DMS 273 (cell line): ENCODE measurements around the gene DCP1A.
"Not testable (repeated sequence)": the region's sequence is repeated elsewhere in the genome, so short reads cannot be mapped to it uniquely, and the experiment has no call there.

ENCODE experiments used
- DNase-seq: peaks from one replicate; lab custom pipeline; 2025; ENCODE audit not compliant: unreplicated experiment; lab: John Stamatoyannopoulos, UW

Gene DCP1A

DNA sequence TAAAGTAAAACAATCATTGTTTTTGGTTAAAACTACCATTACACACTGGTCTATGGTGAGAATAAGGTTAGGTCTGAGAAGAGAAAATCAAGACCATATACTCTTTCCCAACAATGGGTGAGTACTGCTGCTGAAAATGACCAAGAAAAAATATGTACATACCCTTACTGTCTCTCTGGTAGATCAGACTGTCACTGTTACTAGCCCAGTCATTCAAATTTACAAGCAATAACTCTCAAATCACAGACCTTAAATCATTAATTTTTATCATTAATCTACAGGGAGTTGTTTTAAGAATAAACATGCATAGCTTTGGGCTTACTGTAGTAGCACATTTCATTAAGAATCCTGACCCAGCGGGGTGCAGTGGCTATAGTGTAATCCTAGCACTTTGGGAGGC is 17.4 kb downstream of the DCP1A start:
- no peak for DNase-seq

DNA sequence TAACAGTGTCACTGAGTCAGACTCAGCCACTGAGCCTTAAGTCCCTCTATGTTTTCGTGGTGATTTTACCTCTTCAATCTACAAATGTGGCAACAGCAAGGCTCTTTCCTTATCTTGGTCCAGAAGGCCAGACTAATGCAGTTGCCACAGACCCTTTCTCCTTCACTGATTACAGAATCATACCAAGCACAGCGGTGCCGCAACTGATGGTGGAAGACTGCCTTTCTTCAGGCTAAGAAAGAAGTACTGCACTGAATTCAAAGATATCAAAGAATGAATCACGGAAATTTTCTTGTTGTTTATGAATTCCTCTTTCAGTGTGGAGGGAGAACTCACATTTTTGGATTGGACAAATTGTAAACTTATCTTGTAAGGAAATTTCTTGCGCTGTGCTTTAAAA is 18.6 kb downstream of the DCP1A start:
- no peak for DNase-seq

DNA sequence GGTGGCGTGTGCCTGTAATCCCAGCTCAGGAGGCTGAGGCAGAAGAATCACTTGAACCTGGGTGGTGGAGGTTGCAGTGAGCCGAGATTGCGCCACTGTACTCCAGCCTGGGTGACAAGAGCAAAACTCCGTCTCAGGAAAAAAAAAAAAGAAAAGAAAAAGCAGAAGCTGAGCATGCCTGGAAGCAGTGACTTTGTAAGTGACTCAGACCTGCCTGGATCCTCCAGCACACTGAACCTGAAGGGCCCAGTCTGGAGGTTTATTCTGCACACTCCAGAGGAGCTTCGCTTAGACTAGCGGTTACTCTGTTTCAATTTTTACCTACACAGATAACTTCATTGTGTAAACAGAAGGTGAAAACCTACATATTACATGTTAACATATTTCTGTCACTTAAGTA is 19.4 kb downstream of the DCP1A start:
- not testable (repeated sequence) for DNase-seq

DNA sequence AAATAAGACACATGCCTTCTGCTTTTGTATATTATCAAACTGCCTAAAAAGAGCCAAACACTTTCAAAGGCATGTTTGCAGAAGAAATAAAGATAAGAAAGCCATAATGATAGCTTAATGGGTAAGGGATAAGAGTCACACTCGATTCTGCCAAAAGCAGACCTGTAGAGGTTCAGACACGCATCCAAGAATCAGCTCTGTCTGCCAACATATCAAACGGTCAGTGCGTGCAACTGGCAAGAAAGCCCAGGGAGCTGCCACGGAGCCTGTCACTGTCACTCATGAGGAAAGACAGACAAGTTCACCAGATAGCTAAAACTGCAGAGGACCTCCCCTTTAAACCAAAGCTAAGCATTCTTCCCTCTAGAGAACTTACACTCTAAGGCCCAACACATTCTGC is 23.2 kb downstream of the DCP1A start:
- DNase-seq = no peak

DNA sequence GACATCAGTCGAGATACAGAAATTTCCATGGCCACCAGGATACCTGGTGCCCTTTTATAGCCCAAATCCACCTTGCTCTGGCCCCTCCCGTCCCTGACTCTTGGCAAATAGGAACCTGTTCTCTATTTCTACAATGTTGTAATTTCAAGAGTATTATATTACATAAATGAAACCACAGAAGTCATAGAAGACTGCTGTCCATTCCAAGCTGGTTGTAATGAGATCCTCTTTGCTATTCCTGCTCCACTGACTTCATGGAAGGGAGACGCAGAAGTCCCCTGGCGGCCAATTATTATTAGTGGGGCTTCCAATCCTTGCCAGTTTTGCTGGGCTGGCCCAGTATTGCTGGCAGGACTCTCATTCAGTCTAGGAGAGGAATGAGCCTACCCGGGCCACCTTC is 26.6 kb downstream of the DCP1A start:
- DNase-seq = no peak

DNA sequence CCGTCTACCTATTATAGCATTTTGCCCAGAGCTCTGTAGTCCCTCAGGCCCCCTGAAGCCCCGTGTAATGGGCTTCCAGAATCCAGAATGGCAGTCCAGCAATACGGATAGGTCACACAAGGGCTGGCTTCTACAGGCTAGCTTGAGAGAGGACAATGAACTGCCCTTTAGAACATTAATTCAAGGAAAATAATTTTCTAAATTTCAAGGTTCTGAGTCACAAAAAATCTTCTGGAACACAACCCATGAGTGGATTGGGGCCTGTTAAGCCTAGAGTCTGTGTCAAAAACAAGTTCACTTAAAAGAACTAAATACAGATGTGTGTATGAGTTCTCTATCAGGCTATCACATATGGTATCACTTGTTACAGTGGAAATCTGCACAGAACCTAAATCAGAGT is 28.8 kb downstream of the DCP1A start:
- no peak for DNase-seq

DNA sequence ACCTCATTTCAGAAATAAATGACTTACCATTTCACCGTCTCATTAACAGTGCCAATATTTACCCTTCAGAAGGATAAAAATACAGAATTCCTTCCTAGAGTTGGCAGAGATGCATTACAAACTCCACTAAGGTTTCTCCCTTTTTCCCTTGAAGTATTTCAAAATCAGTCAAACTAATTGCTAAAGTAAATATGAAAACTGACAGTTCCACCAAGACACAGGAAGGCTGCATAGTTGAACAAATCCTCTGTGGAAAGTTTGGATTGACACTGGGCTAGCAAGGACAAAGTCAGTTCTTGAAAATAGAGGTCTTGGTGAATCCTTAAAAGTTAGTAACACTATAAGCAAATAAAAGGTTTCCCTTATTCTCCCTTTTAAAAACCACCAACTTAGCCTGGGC is 34.5 kb downstream of the DCP1A start:
- no peak for DNase-seq

DNA sequence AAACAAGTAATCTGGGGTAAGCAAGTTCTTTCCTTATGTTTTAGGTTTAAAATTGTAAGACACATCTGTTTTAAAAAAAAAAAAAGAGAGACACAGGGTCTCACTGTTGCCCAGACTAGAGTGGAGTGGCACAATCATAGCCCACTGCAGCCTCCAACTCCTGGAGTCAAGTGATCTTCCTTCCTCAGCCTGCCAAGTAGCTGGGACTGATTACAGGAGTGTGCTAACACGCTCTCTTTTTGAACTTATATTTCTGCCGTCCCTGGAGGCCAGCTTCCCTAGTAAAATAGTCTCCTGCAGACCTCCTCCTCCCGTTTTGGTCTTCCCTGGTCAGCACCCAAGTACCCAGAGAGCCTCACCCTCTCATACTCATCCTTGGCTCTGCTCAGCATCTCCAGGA is 35.5 kb downstream of the DCP1A start:
- no peak for DNase-seq

DNA sequence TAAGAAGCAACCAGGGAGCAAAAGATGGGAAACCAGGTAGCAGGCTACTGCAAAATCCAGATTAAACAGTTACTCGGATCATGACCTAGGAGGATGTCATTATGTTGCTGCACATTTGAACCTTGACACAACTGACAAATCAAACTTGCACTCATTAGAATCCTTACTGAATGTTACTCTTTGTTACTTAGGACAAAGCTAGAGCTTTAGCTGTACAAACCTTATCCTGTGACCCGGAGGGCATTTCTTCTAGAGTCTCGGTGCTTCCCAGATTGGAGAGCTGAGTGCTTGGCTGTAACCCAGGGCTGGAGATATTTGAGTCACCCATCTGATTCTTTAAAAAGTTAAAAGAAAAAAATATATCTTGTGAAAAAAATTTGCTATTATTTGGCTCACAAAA is 43.4 kb downstream of the DCP1A start:
- DNase-seq = no peak

DNA sequence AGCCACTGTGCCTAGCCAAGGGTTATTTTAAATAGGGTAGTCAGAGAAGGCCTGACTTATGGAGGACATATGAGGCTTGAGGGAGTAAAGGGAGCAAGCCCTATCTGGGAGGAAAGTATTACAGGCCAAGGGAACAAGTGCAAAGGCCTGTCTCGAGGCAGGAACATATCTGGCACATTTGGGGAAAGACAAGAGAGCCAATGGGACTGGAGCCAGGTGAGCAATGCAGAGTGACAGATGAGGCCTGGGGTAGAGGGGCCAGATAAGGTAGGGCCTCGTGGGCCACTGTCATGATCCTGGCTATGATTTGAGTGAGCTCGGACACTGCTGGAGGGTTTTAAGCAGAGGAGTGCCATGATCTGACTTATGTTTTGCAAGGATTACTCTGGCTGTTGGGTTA is 43.8 kb downstream of the DCP1A start:
- DNase-seq = no peak

DNA sequence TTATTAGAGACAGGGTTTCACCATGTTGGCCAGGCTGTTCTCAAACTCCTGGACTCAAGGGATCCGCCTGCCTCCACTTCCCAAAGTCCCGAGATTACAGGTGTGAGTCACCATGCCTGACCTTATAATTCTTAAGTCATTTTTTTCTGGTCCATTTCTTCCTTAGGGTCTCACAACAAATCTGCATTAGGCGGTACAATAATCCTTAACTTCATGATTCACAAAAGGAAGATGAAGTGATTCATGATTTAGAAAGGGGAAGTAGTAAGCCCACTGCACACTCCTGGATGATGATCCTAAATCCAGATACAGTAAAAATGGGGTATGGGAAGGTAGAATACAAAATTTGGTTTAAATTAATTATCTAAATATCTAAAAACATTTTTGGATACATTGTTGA is 46.5 kb downstream of the DCP1A start:
- no peak for DNase-seq

DNA sequence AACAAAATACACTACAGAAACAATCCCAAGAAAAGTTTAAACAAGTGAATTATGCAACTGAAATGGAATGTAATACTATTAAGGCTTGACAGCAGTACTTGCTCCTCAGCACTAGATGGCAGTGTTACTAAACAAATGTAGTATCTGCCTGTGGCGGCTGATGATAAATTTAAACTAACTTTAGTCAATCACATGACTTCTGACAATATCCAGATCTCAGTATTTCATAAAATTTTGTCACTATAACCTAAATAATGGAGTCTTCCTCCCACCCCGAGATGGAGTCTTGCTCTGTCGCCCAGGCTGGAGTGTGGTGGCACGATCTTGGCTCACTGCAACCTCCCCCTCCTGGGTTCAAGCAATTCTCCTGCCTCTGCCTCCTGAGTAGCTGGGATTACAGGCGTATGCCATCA is 47.7 kb downstream of the DCP1A start:
- peak; percentile 63 for DNase-seq

DNA sequence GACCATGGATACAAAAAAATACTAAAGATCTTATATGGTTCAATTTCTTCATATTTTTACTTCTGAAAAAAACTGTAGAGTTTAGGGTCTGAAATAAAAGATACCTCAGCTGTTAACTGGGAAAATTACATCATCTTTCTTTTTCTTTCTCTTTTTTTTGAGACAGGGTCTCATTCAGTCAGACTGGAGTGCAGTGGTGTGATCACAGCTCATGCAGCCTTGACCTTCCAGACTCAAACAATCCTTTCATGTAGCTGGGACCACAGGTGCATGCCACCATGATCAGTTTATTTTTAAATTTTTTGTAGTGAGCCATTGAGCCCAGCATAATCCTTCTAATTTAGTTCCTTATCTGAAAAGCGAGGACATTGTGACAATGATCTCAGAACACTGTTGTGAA is 51.9 kb downstream of the DCP1A start:
- DNase-seq = no peak

DNA sequence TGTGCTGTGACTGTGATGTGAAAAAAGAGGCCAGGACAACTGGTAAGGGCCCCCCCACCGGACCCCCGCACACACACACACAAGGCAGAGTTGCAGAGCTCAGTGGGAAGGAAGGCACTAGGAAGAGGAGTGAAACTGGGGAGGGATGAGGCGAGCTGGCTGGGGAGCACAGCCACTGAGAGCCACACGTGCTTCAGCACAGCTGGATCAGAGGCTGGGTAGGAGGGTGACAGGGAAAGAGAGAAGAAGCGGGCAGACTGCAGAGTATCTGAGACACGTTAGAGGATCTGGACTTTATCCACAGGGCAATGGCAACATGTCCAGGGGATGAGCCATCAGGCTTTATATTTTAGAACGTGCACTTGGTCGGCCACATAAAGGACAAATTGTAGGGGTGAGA is 53.5 kb downstream of the DCP1A start:
- no peak for DNase-seq

DNA sequence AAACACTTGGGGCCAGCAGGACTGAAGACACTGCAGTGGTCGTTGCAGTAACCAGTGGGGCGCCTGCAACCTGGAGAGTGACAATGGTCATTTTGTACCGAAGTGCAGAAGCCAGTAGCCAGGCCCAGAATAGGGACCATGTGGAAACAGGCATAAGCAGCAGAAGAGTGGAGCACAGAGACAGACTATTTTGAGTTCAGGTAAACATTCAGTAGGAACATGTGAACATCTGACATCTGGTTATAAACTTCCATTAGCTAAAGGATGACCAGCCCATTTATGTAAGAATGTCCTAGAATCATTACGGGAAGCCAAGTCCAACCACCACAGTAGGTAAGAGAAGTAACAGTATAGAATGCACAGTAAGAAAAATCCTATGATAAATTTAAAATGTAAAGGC is 59.1 kb downstream of the DCP1A start:
- DNase-seq = no peak

DNA sequence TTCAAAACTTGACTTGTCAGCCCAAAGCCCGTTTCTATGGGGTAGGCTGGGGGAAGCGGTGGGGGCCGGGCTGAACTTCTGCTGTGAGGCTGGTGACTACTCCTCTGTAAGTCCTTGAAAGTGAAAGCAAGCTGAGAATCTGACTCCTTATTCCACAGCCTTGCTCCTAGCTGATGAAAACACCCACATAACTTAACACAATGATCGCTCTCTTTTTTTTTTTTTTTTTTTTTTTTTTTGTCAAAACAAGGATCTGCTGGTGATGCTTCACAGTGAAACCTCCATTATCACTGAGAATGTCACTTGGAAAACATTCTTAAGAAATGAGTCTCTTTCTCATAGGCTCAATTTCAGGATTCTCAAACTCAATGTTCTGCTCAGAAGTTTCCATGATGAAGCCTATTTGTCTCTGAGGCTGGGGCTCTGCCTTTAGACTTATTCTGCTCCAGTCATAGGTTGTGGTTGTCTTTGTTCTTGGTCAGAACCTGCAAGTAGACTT is 60.2 kb downstream of the DCP1A start:
- no peak for DNase-seq

DNA sequence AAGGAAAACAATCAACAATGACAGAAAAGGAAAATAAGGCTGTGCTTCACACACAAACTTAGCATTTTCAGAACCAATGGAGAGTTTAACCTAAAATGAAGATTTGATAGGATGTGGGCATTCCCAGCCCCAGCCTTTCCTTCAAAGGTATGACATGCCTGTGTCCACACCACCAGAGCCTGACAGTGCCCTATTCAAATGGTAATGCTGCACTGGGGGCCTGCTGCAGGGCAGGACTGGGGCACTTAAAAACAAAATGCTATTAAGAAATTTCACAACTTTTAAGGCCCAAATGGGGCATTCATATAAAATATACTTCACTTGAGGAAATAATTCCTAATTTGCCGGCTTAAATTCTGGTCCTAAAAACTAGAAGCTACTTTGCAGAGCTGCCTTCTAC is 60.6 kb downstream of the DCP1A start:
- DNase-seq = no peak

DNA sequence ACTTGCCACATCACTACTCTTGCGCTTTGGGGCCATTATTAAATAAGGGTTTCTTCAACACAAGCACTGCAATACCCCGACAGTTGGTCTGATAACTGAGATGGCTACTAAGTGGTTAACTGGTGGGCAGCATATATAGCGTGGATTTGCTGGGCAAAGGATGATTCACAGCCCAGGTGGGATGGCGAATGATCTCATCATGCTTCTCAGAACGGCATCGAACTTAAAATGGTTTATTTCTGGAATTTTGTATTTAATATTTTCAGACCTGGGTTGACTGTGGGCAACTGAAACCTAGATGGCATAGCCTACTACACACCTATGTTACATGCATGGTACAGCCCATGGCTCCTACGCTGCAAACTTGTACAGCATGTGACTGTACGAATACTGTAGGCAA is 64.8 kb downstream of the DCP1A start:
- DNase-seq = no peak

DNA sequence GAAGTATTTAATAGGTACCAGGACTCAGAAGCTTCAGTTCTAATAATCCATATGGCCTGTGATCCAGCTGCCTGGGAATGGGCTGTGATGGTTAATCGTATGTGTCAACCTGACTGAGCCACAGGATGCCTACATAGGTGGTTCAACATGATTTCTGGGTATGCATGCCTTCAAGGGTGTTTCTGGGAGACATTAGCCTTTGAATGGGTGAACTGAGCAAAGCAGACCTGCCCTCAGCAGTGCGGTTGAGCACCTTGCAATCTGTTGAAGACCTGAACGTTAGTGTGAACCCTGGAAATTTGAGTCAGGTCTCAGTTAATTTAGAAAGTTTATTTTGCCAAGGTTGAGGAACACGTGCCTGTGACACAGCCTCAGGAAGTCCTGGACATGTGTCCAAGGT is 68.7 kb downstream of the DCP1A start:
- no peak for DNase-seq

DNA sequence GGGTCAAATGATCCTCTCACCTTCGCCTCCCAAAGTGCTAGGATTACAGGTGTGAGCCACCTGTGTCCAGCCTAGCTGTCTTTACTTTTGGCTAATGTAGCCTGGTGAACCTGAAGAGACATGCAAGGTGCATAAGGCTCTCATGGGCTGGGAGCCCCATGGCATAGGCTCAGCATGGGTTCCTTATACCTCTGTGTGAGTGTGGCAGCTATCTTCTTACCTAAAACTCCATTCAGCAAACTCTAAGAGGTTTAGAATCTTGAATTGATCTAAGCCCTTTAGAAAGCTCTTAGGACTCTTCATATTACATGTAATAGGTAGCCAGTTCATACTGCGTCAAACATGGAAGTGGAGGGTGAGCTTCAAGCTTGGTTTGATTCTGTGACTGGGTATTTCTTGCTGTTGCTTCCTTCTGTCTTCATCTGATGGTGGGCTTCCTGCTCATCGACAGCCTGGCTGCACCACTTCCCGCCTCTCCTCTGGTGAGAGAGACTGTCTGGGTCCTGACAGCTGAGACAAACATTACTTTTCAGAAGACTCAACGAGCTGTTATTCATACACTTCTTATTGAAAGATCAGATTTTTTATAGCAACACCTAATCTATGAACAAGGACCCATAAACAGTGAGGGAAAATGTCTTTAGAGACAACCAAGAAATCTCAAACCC is 72.3 kb downstream of the DCP1A start:
- DNase-seq = no peak

DNA sequence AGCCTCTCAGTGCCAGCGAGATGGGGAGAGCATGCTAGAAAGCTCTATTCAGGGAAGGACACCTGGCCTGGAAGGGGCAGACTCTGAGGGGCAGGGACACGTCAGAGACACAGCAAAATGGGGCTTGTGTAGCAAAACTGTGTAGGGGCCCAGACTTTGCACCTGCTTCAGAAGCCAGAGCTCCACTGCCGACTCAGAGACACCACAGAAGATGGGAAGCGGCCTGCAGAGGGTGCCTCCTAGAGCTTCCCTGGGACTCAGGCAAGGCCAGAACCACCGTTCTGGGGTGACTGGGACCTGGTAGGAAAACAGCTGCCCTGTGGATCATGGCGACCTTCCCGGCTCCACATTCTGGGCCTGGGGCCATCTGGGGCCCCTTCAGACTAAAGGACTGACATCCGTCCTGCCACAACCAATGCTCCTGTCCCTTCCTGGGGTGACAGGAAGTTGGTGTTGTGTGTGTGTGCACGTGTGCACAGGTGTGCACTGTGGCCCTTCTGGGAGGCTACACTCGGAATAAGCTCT is 74.1 kb downstream of the DCP1A start:
- DNase-seq = no peak

DNA sequence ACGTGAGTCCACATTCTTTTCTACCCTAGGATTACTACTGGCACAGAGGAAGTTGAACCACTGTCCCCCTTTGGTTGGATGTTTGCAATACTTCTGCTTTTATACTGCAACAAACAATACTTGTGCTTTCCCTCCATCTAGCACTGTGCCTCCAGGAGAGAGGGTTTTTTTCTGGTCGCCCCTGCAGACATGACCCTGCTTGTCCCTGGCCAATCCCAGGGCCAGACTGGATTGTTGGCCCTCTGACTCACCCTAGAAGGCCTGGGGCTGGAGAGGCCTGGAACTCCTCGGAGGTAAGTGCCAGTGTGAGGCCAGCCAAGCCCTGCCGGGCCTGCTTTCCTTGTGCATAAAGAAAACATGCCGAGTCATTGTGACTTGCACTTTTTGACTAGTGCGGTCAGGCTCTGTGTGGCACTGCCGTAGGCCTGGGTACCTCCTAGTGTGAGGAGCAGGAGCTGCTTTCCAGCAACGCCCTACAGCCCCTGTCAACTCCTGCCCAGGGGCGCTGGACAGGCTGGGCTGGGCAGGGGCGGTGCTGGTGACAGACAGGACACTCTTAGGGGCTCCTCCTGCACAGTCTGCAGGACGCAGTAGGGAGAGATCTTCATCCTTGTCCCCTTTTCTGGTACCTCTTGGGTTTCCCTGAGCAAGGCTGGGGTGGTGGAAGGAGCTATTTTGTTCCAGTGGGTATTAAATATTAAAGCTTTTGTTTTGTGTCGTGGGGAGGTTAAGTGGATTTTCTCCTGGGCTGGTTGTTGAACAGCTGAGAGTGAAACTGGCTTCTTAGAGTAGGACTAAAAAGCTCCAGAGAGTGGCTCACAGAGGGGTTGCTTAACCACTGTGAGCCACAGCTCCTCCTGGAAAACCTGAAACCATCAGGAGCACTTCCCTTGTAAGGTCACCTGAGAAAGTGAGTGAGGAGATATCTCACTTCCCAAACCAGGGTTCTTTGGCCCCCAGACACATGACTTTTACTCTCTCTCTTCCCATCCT is 77.2 kb downstream of the DCP1A start:
- peak; percentile 86 for DNase-seq
